CD4-positive, alpha-beta T cell (primary cell): ENCODE results near the gene TENM4. TPM values are rescaled to one million over a fixed set of nuclear protein-coding genes. Genes with fewer than 3 reads are reported as not detected.

ENCODE experiments used
- ATAC-seq: fragments of 200-7000 bp; cut with Tn5 transposase; one replicate; pipeline ENCODE4 v1.10.0; 2022; ENCODE audit warnings: mild to moderate bottlenecking; ENCODE audit not compliant: poor library complexity
- CTCF ChIA-PET: fragments of 350-600 bp; sonication (Branson Sonifier 250); formaldehyde crosslinking; loops from one replicate; lab custom pipeline; 2021; ENCODE audit warnings: antibody characterized with exemption, inconsistent platforms; lab: Charles Lee
- POLR2A ChIA-PET: fragments of 350-600 bp; sonication (Branson Sonifier 250); formaldehyde crosslinking; loops from one replicate; lab custom pipeline; 2021; ENCODE audit warnings: antibody characterized with exemption, inconsistent platforms; lab: Charles Lee
- DNase-seq, 14 experiments: peaks; one replicate each; pipeline ENCODE4 v3.0.0-alpha.2; 2013 to 2020; ENCODE audit warnings: mixed read lengths in 2 of 14
- H3K27ac ChIP-seq, 2 donors: one replicate each; pipeline versions ENCODE4 v1.5.1 to v1.7.0; 2013; ENCODE audit warnings: low read length in 2 of 2, low read depth in 1 of 2, mild to moderate bottlenecking in 1 of 2
- H3K27me3 ChIP-seq, 2 experiments: 1 replicate in 1 of 2; 2 replicates in 1 of 2; pipeline versions ENCODE4 v1.6.1 to v1.7.0; 2013; ENCODE audit warnings: low read length in 2 of 2, control low read depth in 1 of 2, mild to moderate bottlenecking in 1 of 2, moderate library complexity in 1 of 2; ENCODE audit not compliant: insufficient read depth in 2 of 2, control insufficient read depth in 1 of 2
- H3K36me3 ChIP-seq: one replicate; pipeline ENCODE4 v1.6.1; 2013; ENCODE audit warnings: low read length, control low read depth; ENCODE audit not compliant: insufficient read depth
- H3K4me1 ChIP-seq: one replicate; pipeline ENCODE4 v1.6.1; 2013; ENCODE audit warnings: low read length, control low read depth; ENCODE audit not compliant: insufficient read depth
- H3K4me3 ChIP-seq: one replicate; pipeline ENCODE4 v1.5.1; 2013; ENCODE audit warnings: mild to moderate bottlenecking, low read length, moderate library complexity
- H3K9me3 ChIP-seq, 2 experiments: 1 replicate in 1 of 2; 2 replicates in 1 of 2; pipeline versions ENCODE4 v1.6.1 to v1.7.0; 2013; ENCODE audit warnings: low read length in 2 of 2, mild to moderate bottlenecking in 2 of 2, control low read depth in 1 of 2, moderate library complexity in 1 of 2; ENCODE audit not compliant: control insufficient read depth in 1 of 2, insufficient read depth in 1 of 2
- H3K27ac Mint-ChIP-seq: one replicate; pipeline ENCODE4 v1.8.0; 2020; ENCODE audit warnings: mixed read lengths
- H3K27me3 Mint-ChIP-seq: one replicate; pipeline ENCODE4 v1.8.0; 2021; ENCODE audit warnings: mixed read lengths
- H3K36me3 Mint-ChIP-seq: one replicate; pipeline ENCODE4 v1.8.0; 2021; ENCODE audit warnings: low read depth, mixed read lengths
- H3K4me1 Mint-ChIP-seq: one replicate; pipeline ENCODE4 v1.8.0; 2021; ENCODE audit warnings: low read depth, mixed read lengths
- H3K4me3 Mint-ChIP-seq: one replicate; pipeline ENCODE4 v1.8.0; 2020; ENCODE audit warnings: mild to moderate bottlenecking, mixed read lengths
- H3K9me3 Mint-ChIP-seq: one replicate; pipeline ENCODE4 v1.8.0; 2020; ENCODE audit warnings: mixed read lengths
- CTCF ChIP-seq: fragments of 200-600 bp; IDR thresholded peaks from one replicate; pipeline ENCODE4 v1.8.0; 2022; ENCODE audit warnings: antibody characterized with exemption, mild to moderate bottlenecking
- intact Hi-C, 2 experiments: fragments of 100-400 bp; cut with DNase I in 1 of 2; cut with micrococcal nuclease in 1 of 2; formaldehyde crosslinking; loops; one replicate each; pipeline versions ENCODE4 v1.15.1 to v1.9.0; 2023 to 2025; cut with DNase I, micrococcal nuclease
- total RNA-seq, 174 experiments: library from RNA in 2 of 174; stranded (reverse) in 2 of 174; gene quantifications; one replicate each; pipeline ENCODE4 v1.2.3 and lab custom pipeline; 2021 to 2026

The TENM4 gene
- total RNA-seq, 2 experiments from 2014 or later: 0.22 to 0.31 TPM

GRCh38 chr11:78722786-78723185, 718.0 kb downstream of the TENM4 start:
- Mint-ChIP-seq H3K9me3 (no peaks in the 10 kb centered on the region), H3K36me3 (no peaks in the 10 kb centered on the region), H3K27ac (no peak overlapping the region), H3K4me1 (no peaks in the 10 kb centered on the region), H3K4me3 (no peak overlapping the region), H3K27me3 (peaks cover 32% of the 10 kb centered on the region)
- ATAC-seq: no peak
- POLR2A ChIA-PET: no interaction called here
- DNase-seq: no peak
- Histone ChIP-seq H3K4me1 (no peaks in the 10 kb centered on the region), H3K4me3 (no peak overlapping the region), H3K27ac (no peak overlapping the region), H3K9me3 (no peaks in the 10 kb centered on the region), H3K27me3 (peaks cover 0 to 6% of the 10 kb centered on the region in 2 experiments), H3K36me3 (no peaks in the 10 kb centered on the region)
- CTCF ChIA-PET: no interaction called here
- intact Hi-C loops: no loop called here
- TF ChIP-seq CTCF: no peak

GRCh38 chr11:78720281-78720989, 720.4 kb downstream of the TENM4 start:
- Histone ChIP-seq H3K36me3 (no peaks in the 10 kb centered on the region), H3K4me1 (no peaks in the 10 kb centered on the region), H3K9me3 (no peaks in the 10 kb centered on the region), H3K4me3 (no peak overlapping the region), H3K27me3 (peaks cover 0 to 4% of the 10 kb centered on the region in 2 experiments), H3K27ac (no peak overlapping the region)
- ChIA-PET CTCF (no interaction called here), POLR2A (no interaction called here)
- no peaks in the 10 kb centered on the region for H3K9me3 Mint-ChIP-seq
- no peak for TF ChIP-seq CTCF
- intact Hi-C loops: no loop called here
- H3K4me3 Mint-ChIP-seq: no peak overlapping the region
- H3K36me3 Mint-ChIP-seq: no peaks in the 10 kb centered on the region
- DNase-seq (no peak), ATAC-seq (no peak)
- H3K4me1 Mint-ChIP-seq: no peaks in the 10 kb centered on the region
- peaks cover 26% of the 10 kb centered on the region for H3K27me3 Mint-ChIP-seq
- H3K27ac Mint-ChIP-seq: no peak overlapping the region

GRCh38 chr11:78717041-78717440, 723.8 kb downstream of the TENM4 start:
- H3K4me1 Mint-ChIP-seq: no peaks in the 10 kb centered on the region
- no peaks in the 10 kb centered on the region for H3K36me3 Mint-ChIP-seq
- Histone ChIP-seq H3K4me1 (no peaks in the 10 kb centered on the region), H3K4me3 (no peak overlapping the region), H3K36me3 (no peaks in the 10 kb centered on the region), H3K27me3 (no peaks in the 10 kb centered on the region), H3K9me3 (no peaks in the 10 kb centered on the region), H3K27ac (no peak overlapping the region)
- CTCF ChIA-PET: no interaction called here
- ATAC-seq (no peak), DNase-seq (no peak)
- intact Hi-C loops: no loop called here
- peaks cover 7% of the 10 kb centered on the region for H3K27me3 Mint-ChIP-seq
- no peak overlapping the region for H3K4me3 Mint-ChIP-seq
- no peak for TF ChIP-seq CTCF
- H3K9me3 Mint-ChIP-seq: no peaks in the 10 kb centered on the region
- POLR2A ChIA-PET: no interaction called here
- no peak overlapping the region for H3K27ac Mint-ChIP-seq
